AG04450 (cell line): ENCODE data around the gene LDHD. TPM values are rescaled to one million over a fixed set of nuclear protein-coding genes. Genes with fewer than 3 reads are reported as not detected.

ENCODE experiments used
- CTCF ChIA-PET: fragments of 300-600, 350-600 bp; formaldehyde crosslinking; extraction: SDS; loops from one replicate; lab custom pipeline; 2022; ENCODE audit warnings: antibody characterized with exemption, inconsistent platforms; lab: Charles Lee
- POLR2A ChIA-PET: fragments of 350-600 bp; formaldehyde crosslinking; extraction: SDS; loops from one replicate; lab custom pipeline; 2021; ENCODE audit warnings: antibody characterized with exemption, inconsistent platforms; lab: Yijun Ruan, JAX
- DNase-seq: peaks from one replicate; pipeline ENCODE4 v3.0.0-alpha.2; 2011; ENCODE audit warnings: low read depth, low spot score
- H3K27ac ChIP-seq: one replicate; pipeline ENCODE4 v1.5.1; 2012; ENCODE audit warnings: low read depth, low read length, control low read depth
- H3K27me3 ChIP-seq: one replicate; pipeline ENCODE4 v1.6.0; 2012; ENCODE audit warnings: low read length; ENCODE audit not compliant: control insufficient read depth, insufficient read depth
- H3K4me3 ChIP-seq: 2 replicates; pipeline ENCODE4 v1.5.1; 2011; ENCODE audit warnings: mild to moderate bottlenecking, low read depth, low read length, control low read depth
- H3K9me3 ChIP-seq: 2 replicates; pipeline ENCODE4 v1.5.1; 2012; ENCODE audit warnings: low read length; ENCODE audit not compliant: control insufficient read depth, insufficient read depth
- polyA plus RNA-seq: library from polyadenylated mRNA; depleted of rRNA; stranded (reverse); fragments of >200 nt; gene quantifications from 2 replicates; pipeline ENCODE4 v1.2.3, GENCODE V29; 2011
- TF ChIP-seq, protein P1 (sequence below): IDR thresholded peaks from 2 replicates; pipeline ENCODE4 v1.5.1; 2011; ENCODE audit warnings: low read depth, low read length, control low read depth, inconsistent platforms

Gene LDHD
- polyA plus RNA-seq, 1 experiment: 0.38 TPM

DNA sequence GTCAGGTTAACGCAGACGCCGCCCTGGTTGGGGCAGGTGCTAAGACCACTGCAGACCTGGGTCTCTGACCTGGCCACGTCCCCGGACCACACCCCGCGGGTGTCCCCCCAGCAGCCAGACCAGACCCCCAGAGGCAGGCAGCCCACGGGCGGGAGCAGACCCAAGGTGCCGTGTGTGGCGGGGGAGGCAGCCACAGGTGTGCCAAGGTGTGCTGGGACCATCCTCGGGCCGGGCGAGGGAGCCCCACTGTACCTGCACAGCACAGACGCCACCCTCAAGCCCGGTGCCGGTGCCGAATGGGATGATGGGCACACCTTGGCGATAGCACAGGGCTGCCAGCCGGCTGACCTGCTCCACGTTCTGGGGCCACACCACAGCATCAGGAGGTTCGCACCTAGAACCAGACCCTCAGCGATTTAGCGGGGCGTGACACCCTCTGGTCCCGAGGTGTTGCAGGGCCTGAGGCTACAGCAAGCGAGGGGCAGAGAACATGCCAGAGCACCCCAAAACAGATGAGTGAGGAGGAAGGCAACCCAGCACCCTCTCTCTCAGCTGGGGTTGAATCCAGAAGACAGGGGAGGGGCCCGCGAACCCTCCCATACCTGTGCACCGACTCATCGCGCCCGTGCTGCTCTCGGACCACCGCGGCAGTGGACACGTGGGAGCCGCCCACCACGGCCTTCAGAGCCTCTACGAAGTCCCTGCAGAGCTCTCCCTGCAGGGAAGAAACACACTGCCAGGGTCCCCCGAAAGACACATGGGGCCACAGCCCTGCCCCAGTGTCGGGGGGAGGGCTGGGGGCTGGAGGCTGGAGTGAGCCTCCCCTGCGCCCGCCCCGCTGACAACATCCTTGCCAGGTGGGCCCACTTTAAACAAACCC, 1.4 kb downstream of the LDHD start:
- Histone ChIP-seq H3K4me3 (no peak overlapping the region), H3K27ac (no peak overlapping the region), H3K27me3 (no peaks in the 10 kb centered on the region), H3K9me3 (peaks cover 3% of the 10 kb centered on the region; the same call in 1 of the 2 replicates)
- DNase-seq: no peak
- ChIA-PET POLR2A (no interaction called here), CTCF (no interaction called here)
- TF ChIP-seq, protein P1, sequence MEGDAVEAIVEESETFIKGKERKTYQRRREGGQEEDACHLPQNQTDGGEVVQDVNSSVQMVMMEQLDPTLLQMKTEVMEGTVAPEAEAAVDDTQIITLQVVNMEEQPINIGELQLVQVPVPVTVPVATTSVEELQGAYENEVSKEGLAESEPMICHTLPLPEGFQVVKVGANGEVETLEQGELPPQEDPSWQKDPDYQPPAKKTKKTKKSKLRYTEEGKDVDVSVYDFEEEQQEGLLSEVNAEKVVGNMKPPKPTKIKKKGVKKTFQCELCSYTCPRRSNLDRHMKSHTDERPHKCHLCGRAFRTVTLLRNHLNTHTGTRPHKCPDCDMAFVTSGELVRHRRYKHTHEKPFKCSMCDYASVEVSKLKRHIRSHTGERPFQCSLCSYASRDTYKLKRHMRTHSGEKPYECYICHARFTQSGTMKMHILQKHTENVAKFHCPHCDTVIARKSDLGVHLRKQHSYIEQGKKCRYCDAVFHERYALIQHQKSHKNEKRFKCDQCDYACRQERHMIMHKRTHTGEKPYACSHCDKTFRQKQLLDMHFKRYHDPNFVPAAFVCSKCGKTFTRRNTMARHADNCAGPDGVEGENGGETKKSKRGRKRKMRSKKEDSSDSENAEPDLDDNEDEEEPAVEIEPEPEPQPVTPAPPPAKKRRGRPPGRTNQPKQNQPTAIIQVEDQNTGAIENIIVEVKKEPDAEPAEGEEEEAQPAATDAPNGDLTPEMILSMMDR: no peak

DNA sequence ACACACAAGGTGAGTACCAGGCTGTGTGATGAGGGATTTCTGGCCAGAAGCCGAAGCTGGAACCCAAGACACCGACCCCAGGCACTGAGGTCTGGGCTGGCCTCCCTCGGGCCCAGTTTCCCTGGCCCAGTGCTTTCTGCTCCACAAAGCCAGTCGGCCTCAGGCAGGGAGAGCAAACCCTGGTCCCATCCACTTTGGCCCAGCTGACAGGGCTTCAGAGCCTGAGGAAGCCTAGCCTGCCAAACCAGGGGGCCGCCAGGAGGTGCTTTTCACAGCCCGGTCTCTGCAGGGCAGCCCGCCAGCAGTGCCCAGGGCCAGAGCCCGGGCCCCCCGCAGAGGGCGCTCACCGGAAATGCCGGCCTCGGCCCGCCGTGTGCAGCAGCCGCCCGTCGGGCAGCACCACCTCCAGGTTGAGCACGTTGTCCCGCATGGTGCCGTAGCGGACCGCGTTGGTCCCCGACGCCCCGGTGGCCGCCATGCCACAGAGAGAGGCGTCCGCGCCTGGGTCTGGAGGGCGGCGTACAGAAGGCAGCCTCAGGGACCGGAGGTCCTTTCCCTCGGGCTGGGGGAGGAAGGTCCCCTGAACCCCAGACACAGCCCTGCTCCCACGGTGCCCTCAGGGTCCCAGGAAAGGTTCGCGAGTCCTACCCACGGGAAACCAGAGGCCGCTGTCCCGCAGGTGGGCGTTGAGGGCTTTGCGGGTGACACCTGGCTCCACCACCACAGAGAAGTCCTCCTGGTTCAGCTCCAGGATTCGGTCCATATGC, 2.2 kb downstream of the LDHD start:
- Histone ChIP-seq H3K4me3 (no peak overlapping the region), H3K27ac (no peak overlapping the region), H3K9me3 (peaks cover 3% of the 10 kb centered on the region; the same call in 1 of the 2 replicates), H3K27me3 (no peaks in the 10 kb centered on the region)
- ChIA-PET CTCF (interaction anchor here (0.6 to 5.1 kb wide), 2 partner anchors 61 to 117 kb away, joined by 7 to 144 read pairs; partner anchors contain the start of gene ZNRF1), POLR2A (no interaction called here)
- TF ChIP-seq, protein P1: no peak
- DNase-seq: no peak

DNA sequence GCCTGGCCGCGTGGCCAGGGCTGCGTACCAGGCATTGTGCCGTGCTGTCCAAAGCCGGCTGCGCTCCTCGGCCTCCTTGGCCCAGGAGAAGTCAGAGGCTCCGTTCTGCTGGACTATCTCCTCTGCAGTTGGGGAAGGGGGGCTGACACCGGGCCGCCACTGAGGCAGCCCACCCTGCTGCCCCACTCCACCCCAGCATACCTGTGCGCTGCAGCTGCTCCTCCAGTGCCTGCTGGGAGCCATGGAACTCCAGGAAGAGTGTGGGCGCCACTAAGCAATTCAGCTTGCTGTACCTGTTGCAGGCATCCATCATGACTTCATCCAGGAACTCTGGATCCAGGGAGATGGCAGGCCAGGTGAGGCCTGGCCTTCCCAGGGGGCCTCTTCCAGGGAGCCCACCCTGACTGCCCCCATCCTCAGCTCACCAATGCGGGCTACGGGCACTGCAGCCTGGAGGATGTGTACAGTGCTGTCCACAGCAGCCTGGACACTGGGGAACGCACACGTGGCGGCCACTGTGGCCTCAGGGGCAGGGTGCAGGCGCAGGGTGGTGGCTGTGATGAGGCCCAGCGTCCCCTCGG, 2.9 kb downstream of the LDHD start:
- TF ChIP-seq, protein P1: no peak
- no peak for DNase-seq
- Histone ChIP-seq H3K4me3 (no peak overlapping the region), H3K27me3 (no peaks in the 10 kb centered on the region), H3K27ac (no peak overlapping the region), H3K9me3 (peaks cover 3% of the 10 kb centered on the region; the same call in 1 of the 2 replicates)
- CTCF ChIA-PET: interaction anchor here (0.6 to 5.1 kb wide), 2 partner anchors 60 to 116 kb away, joined by 7 to 144 read pairs; partner anchors contain the start of gene ZNRF1
- POLR2A ChIA-PET: no interaction called here

DNA sequence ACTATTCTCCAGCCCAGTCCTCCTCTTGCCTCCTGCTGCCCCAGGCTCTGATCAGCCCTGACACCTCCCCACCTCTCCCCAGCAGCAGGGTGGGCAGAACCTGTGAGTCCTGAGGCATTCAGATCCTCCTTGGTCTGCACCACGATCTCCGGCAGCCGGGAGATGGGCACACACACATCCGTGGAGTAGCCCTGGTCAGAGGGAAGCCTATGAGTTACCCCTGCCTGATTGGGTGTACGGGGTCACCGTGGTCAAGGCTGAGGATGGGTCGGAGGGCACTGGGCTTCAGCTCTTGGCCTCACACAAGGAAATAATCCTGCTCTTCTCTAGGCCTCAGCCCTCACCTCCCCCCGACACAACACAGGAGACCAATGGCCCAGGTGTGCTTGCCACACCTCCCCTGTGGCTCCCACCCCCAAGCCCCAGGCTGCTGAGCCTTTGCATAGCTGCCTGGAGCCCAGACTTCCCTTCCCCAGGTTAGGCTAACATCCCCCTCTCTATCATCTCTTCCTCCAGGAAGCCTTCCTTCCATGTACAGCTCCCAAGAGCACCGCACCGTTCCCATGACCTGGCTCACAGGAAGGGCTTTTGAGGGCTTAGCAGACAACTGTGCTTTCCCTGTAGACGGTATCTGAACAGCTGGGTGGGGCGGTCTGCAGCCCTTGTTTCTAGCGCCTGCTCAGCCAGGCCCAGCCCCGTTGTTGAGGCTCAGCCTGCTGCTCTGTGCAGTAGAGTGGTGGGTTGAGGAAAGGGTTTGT, 3.7 kb downstream of the LDHD start:
- Histone ChIP-seq H3K27ac (no peak overlapping the region), H3K4me3 (no peak overlapping the region), H3K27me3 (no peaks in the 10 kb centered on the region), H3K9me3 (peaks cover 3% of the 10 kb centered on the region; the same call in 1 of the 2 replicates)
- no peak for DNase-seq
- CTCF ChIA-PET: interaction anchor here (0.8 to 5.1 kb wide), 6 partner anchors 86 to 301 kb away, joined by 3 to 144 read pairs (median 7); partner anchors contain the start of genes WDR59 and ZNRF1
- TF ChIP-seq, protein P1: no peak
- POLR2A ChIA-PET: interaction anchor here (0.9 kb wide), 1 partner anchor 161 kb away, joined by 3 read pairs; no protein-coding TSS in a partner anchor
